A549 (cell line): Measurements from ENCODE around the gene LHX1. TPM values are rescaled to one million over a fixed set of nuclear protein-coding genes. Genes with fewer than 3 reads are reported as not detected.

Source experiments
- ATAC-seq, 2 experiments: fragments of 200-7000 bp in 1 of 2; fragments of >200 bp in 1 of 2; cut with Nextera tagmentation in 1 of 2; cut with Tn5 transposase in 1 of 2; 3 replicates each; pipeline versions ENCODE4 v1.8.0 to v1.9.1; 2018 to 2020; ENCODE audit warnings: mild to moderate bottlenecking in 1 of 2, moderate library complexity in 1 of 2
- CTCF ChIA-PET: fragments of 300-600 bp; sonication (Branson Sonifier 250); formaldehyde crosslinking; extraction: SDS; loops from one replicate; lab custom pipeline; 2021; ENCODE audit warnings: antibody characterized with exemption, inconsistent platforms; lab: Yijun Ruan, JAX
- POLR2A ChIA-PET: fragments of 350-600 bp; formaldehyde crosslinking; extraction: SDS; loops from one replicate; lab custom pipeline; 2021; ENCODE audit warnings: antibody characterized with exemption, inconsistent platforms; lab: Yijun Ruan, JAX
- DNase-seq, 2 experiments: peaks; one replicate each; pipeline versions ENCODE4 v3.0.0 to v3.0.0-alpha.2; 2011 to 2016; ENCODE audit warnings: low read depth in 1 of 2, low spot score in 1 of 2
- FAIRE-seq: peaks from 2 replicates; lab custom pipeline; 2011; peaks lifted over from hg19 to GRCh38; lab: Jason Lieb, UNC
- H3K27ac ChIP-seq, 2 experiments: fragments of >200 bp; sonication (Bioruptor Twin); formaldehyde crosslinking; 3 replicates each; pipeline ENCODE4 v1.5.1; 2016 to 2017
- H3K4me1 ChIP-seq: fragments of >200 bp; sonication (Bioruptor Twin); formaldehyde crosslinking; 3 replicates; pipeline ENCODE4 v1.6.1; 2016
- H3K4me2 ChIP-seq: fragments of >200 bp; sonication (Bioruptor Twin); formaldehyde crosslinking; 3 replicates; pipeline ENCODE4 v1.6.1; 2016
- H3K4me3 ChIP-seq: fragments of >200 bp; sonication (Bioruptor Twin); formaldehyde crosslinking; 3 replicates; pipeline ENCODE4 v1.5.1; 2016
- H3K9me3 ChIP-seq: fragments of >200 bp; sonication (Bioruptor Twin); formaldehyde crosslinking; 3 replicates; pipeline ENCODE4 v1.6.1; 2016
- CTCF ChIP-seq: fragments of >200 bp; sonication (Bioruptor Twin); formaldehyde crosslinking; IDR thresholded peaks from 3 replicates; pipeline ENCODE4 v1.5.1; 2016
- EHMT2 ChIP-seq: fragments of 200-600 bp; sonication (generic); IDR thresholded peaks from 2 replicates; pipeline ENCODE4 v1.6.1; 2016; ENCODE audit warnings: antibody characterized with exemption, low read depth, mild to moderate bottlenecking, moderate library complexity
- FOSL2 ChIP-seq, 2 experiments: fragments of 450-650 bp in 1 of 2; fragments of >200 bp in 1 of 2; sonication (Bioruptor Twin) in 1 of 2; formaldehyde crosslinking; IDR thresholded peaks; 2 replicates each; pipeline versions ENCODE4 v1.5.0 to v1.6.1; 2016 to 2020; ENCODE audit warnings: mild to moderate bottlenecking in 1 of 2, moderate library complexity in 1 of 2
- NFE2L2 ChIP-seq: fragments of 150-350 bp; conservative IDR thresholded peaks from 2 replicates; pipeline ENCODE4 v1.6.1; 2014; ENCODE audit warnings: low read length
- RAD21 ChIP-seq, 2 experiments: fragments of >200 bp in 1 of 2; sonication (Bioruptor Twin) in 1 of 2; formaldehyde crosslinking in 1 of 2; IDR thresholded peaks in 1 of 2; conservative IDR thresholded peaks in 1 of 2; 2 replicates in 1 of 2; 3 replicates in 1 of 2; pipeline ENCODE4 v1.6.1; 2012 to 2018; ENCODE audit warnings: inconsistent platforms in 1 of 2
- SMC3 ChIP-seq: fragments of >200 bp; sonication (Bioruptor Twin); formaldehyde crosslinking; IDR thresholded peaks from 3 replicates; pipeline ENCODE4 v1.6.1; 2018; ENCODE audit warnings: inconsistent platforms
- TP53 ChIP-seq: fragments of 250-450 bp; sonication (Bioruptor Pico); IDR thresholded peaks from 2 replicates; pipeline ENCODE4 v1.5.0; 2021; ENCODE audit warnings: mild to moderate bottlenecking, moderate library complexity
- ZNF302 ChIP-seq: fragments of 250-450 bp; sonication (Bioruptor Pico); IDR thresholded peaks from 2 replicates; pipeline ENCODE4 v1.9.0; 2021; ENCODE audit warnings: inconsistent platforms, mild to moderate bottlenecking, moderate library complexity
- ZSCAN20 ChIP-seq: fragments of 250-450 bp; sonication (Bioruptor Pico); IDR thresholded peaks from 2 replicates; pipeline ENCODE4 v1.8.0; 2022; ENCODE audit warnings: mild to moderate bottlenecking, moderate library complexity
- WGBS: methylation state at CpG from one replicate; pipeline ENCODE4 v1.1.6; 2017; ENCODE audit errors: missing lambda C conversion rate; 5-methylcytosine and 5-hydroxymethylcytosine counted together
- polyA plus RNA-seq, 4 experiments: library from polyadenylated mRNA; depleted of rRNA in 3 of 4; stranded (reverse); fragments of >200 nt; fragmentation: RNase III in 1 of 4; extraction: RNeasy Plus Mini Kit Qiagen cat#74134 plus additional on column Dnase treatment in 1 of 4; gene quantifications; 2 replicates in 3 of 4; 3 replicates in 1 of 4; pipeline ENCODE4 v1.2.3, GENCODE V29; 2011 to 2017

LHX1 gene
- polyA plus RNA-seq, 2 of the 4 experiments (the other 2 are of a cell fraction): 0.53 to 2.2 TPM

- peak in 1 of 2 experiments; percentile 66; a peak in 3 of 6 replicates for ATAC-seq
- no peak for FAIRE-seq
- H3K4me1 ChIP-seq: peaks cover 9% of the 10 kb centered on the region
- H3K27ac ChIP-seq: peak overlapping the region in 1 of 2 experiments; percentile 1; a peak in 2 of 6 replicates
- no peak overlapping the region for H3K4me3 ChIP-seq
- peak overlapping the region; percentile 32 for H3K4me2 ChIP-seq
- ChIA-PET POLR2A (interaction anchor here (1.1 kb wide), 1 partner anchor 10 kb away, joined by 3 read pairs; no protein-coding TSS in a partner anchor), CTCF (interaction anchor here (1.0 to 1.8 kb wide), 6 partner anchors 11 to 156 kb away, joined by 3 to 9 read pairs (median 4); no protein-coding TSS in a partner anchor)
- peak; percentile 28 to 37; a peak in 3 of 5 replicates for TF ChIP-seq RAD21 (conservative IDR thresholded peaks at IDR 0.05 in 1 of 2, IDR thresholded peaks at IDR 0.05 in 1 of 2)
- peak; percentile 40; the same call in 2 of the 3 replicates for TF ChIP-seq CTCF
- peak; percentile 49 for TF ChIP-seq SMC3
- TF ChIP-seq ZSCAN20 (CRISPR knock-in tag): no peak
- 70% methylated on average over 7 of the region's 7 CpGs for WGBS
- no peak for DNase-seq
- H3K9me3 ChIP-seq: no peaks in the 10 kb centered on the region
Measured at GRCh38 chr17:36892112-36892838, 45.0 kb upstream of the LHX1 start.

GRCh38 chr17:36894177-36894576 is 43.1 kb upstream of the LHX1 start:
- TF ChIP-seq NFE2L2: no peak
- TF ChIP-seq TP53 (CRISPR knock-in tag): no peak
- ChIA-PET CTCF (no interaction called here), POLR2A (interaction anchor here (0.7 kb wide), 1 partner anchor 43 kb away, joined by 3 read pairs; no protein-coding TSS in a partner anchor)
- H3K4me2 ChIP-seq: no peak overlapping the region
- peaks cover 9% of the 10 kb centered on the region for H3K4me1 ChIP-seq
- no peaks in the 10 kb centered on the region for H3K9me3 ChIP-seq
- ATAC-seq (no peak), FAIRE-seq (no peak), DNase-seq (no peak)
- no peak overlapping the region for H3K4me3 ChIP-seq
- no peak overlapping the region for H3K27ac ChIP-seq
- 81% methylated on average over 9 of the region's 9 CpGs for WGBS

- Histone ChIP-seq H3K27ac (no peak overlapping the region), H3K4me2 (no peak overlapping the region), H3K9me3 (no peaks in the 10 kb centered on the region), H3K4me1 (peaks cover 9% of the 10 kb centered on the region), H3K4me3 (no peak overlapping the region)
- TF ChIP-seq CTCF (no peak), ZNF302 (CRISPR knock-in tag) (no peak)
- no peak for DNase-seq
- ATAC-seq: no peak
- ChIA-PET CTCF (interaction anchor here (1.4 kb wide), 2 partner anchors 14 to 27 kb away, joined by 3 read pairs; no protein-coding TSS in a partner anchor), POLR2A (no interaction called here)
- no peak for FAIRE-seq
- 73% methylated on average over 5 of the region's 5 CpGs for WGBS
Measured at GRCh38 chr17:36894925-36895324, 42.4 kb upstream of the LHX1 start.

GRCh38 chr17:36899250-36900159 is 37.8 kb upstream of the LHX1 start:
- peak overlapping the region; percentile 4 to 73; a peak in 4 of 6 replicates for H3K27ac ChIP-seq
- 79% methylated on average over 7 of the region's 7 CpGs for WGBS
- no peak for DNase-seq
- POLR2A ChIA-PET: interaction anchor here (0.6 kb wide), 1 partner anchor 35 kb away, joined by 3 read pairs; no protein-coding TSS in a partner anchor
- H3K4me3 ChIP-seq: no peak overlapping the region
- H3K9me3 ChIP-seq: no peaks in the 10 kb centered on the region
- H3K4me1 ChIP-seq: peaks cover 12% of the 10 kb centered on the region
- peak in 1 of 2 experiments; percentile 14; a peak in 2 of 6 replicates for ATAC-seq
- no peak overlapping the region for H3K4me2 ChIP-seq
- no peak for TF ChIP-seq FOSL2 (IDR thresholded peaks at IDR 0.05)
- no peak for TF ChIP-seq FOSL2 (CRISPR knock-in tag; IDR thresholded peaks at IDR 0.05)
- no peak for TF ChIP-seq NFE2L2
- no peak for TF ChIP-seq EHMT2
- CTCF ChIA-PET: interaction anchor here (0.7 to 1.8 kb wide), 3 partner anchors 24 to 335 kb away, joined by 3 to 7 read pairs (median 4); no protein-coding TSS in a partner anchor
- no peak for FAIRE-seq
